ENCODE measurements around the gene ACY1. TPM values are rescaled to one million over a fixed set of nuclear protein-coding genes. Genes with fewer than 3 reads are reported as not detected.

ACY1 gene
- total and polyA plus RNA-seq, 2 of the 13 experiments (the other 11 are each of a cell fraction or from before 2014, with no cell fraction given) = 113 to 162 TPM

DNA sequence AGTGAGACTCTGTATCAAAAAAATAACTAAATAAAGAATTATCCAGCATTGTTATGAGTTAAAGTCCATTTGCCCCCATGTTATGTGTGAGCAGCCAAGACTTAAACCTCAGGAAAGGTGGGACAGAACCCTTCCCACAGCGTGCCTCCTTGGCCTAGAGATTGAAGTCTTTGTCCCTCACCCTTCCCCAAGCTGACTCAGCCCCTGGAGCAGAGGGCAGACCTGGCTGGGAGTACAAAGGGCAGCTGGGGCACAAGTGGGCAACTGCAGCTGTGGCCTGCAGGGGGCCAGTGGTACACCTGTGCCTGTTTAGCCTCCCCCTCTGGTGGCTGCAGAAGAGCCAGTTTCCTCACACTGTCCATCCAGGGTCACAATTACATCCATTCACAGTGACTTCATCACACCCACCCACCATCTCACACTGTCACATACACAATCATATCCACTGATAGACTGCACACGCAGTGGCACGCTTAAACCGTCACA, 940 bp upstream of the ACY1 start (continued):
- TF ChIP-seq ARID2 (CRISPR knock-in tag; IDR thresholded peaks at IDR 0.05; ENCODE audit: borderline replicate concordance) = no peak
- TF ChIP-seq SNRNP70 (IDR thresholded peaks at IDR 0.05; ENCODE audit: low read depth, low read length) = no peak
- TF ChIP-seq, protein P1, sequence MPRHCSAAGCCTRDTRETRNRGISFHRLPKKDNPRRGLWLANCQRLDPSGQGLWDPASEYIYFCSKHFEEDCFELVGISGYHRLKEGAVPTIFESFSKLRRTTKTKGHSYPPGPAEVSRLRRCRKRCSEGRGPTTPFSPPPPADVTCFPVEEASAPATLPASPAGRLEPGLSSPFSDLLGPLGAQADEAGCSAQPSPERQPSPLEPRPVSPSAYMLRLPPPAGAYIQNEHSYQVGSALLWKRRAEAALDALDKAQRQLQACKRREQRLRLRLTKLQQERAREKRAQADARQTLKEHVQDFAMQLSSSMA (CRISPR knock-in tag; IDR thresholded peaks at IDR 0.05) = no peak
- TF ChIP-seq FOXP1 (IDR thresholded peaks at IDR 0.05) = no peak
- 0 out of 2 replicates have a peak, but pooled peaks have one; percentile 38 for TF ChIP-seq FOXP1 (CRISPR knock-in tag; IDR thresholded peaks at IDR 0.05)
- no peak for TF ChIP-seq ZSCAN20 (CRISPR knock-in tag; IDR thresholded peaks at IDR 0.05; ENCODE audit: borderline replicate concordance)
- no peak for TF ChIP-seq ISX (CRISPR knock-in tag; conservative IDR thresholded peaks at IDR 0.05)
- TF ChIP-seq, protein P2, sequence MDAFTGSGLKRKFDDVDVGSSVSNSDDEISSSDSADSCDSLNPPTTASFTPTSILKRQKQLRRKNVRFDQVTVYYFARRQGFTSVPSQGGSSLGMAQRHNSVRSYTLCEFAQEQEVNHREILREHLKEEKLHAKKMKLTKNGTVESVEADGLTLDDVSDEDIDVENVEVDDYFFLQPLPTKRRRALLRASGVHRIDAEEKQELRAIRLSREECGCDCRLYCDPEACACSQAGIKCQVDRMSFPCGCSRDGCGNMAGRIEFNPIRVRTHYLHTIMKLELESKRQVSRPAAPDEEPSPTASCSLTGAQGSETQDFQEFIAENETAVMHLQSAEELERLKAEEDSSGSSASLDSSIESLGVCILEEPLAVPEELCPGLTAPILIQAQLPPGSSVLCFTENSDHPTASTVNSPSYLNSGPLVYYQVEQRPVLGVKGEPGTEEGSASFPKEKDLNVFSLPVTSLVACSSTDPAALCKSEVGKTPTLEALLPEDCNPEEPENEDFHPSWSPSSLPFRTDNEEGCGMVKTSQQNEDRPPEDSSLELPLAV (CRISPR knock-in tag; conservative IDR thresholded peaks at IDR 0.05; ENCODE audit: low read depth) = no peak
- no peak for TF ChIP-seq RBFOX2 (IDR thresholded peaks at IDR 0.05; ENCODE audit: low read depth, low read length)
- no peak; the same call in 1 of the 2 replicates for TF ChIP-seq CREM (IDR thresholded peaks at IDR 0.05)
- TF ChIP-seq CREM (CRISPR knock-in tag; IDR thresholded peaks at IDR 0.05) = no peak
- TF ChIP-seq FOXO1 (CRISPR knock-in tag; IDR thresholded peaks at IDR 0.05) = no peak; the same call in 1 of the 2 replicates
- no peak for TF ChIP-seq NFE2 (CRISPR knock-in tag; IDR thresholded peaks at IDR 0.05)
- no peak for TF ChIP-seq ZNF709 (CRISPR knock-in tag; IDR thresholded peaks at IDR 0.05)
- TF ChIP-seq PHF20 (CRISPR knock-in tag; IDR thresholded peaks at IDR 0.05) = peak; percentile 58
- no peak for TF ChIP-seq JUNB (CRISPR knock-in tag; IDR thresholded peaks at IDR 0.05; ENCODE audit: borderline replicate concordance)
- peak; percentile 55; the same call in 1 of the 2 replicates for TF ChIP-seq BHLHE40 (IDR thresholded peaks at IDR 0.05; ENCODE audit: low read length)
- peak; percentile 98 for TF ChIP-seq HNF4A (CRISPR knock-in tag; IDR thresholded peaks at IDR 0.05)
- TF ChIP-seq ZNF546 (CRISPR knock-in tag; conservative IDR thresholded peaks at IDR 0.05) = no peak
- TF ChIP-seq, protein P3, sequence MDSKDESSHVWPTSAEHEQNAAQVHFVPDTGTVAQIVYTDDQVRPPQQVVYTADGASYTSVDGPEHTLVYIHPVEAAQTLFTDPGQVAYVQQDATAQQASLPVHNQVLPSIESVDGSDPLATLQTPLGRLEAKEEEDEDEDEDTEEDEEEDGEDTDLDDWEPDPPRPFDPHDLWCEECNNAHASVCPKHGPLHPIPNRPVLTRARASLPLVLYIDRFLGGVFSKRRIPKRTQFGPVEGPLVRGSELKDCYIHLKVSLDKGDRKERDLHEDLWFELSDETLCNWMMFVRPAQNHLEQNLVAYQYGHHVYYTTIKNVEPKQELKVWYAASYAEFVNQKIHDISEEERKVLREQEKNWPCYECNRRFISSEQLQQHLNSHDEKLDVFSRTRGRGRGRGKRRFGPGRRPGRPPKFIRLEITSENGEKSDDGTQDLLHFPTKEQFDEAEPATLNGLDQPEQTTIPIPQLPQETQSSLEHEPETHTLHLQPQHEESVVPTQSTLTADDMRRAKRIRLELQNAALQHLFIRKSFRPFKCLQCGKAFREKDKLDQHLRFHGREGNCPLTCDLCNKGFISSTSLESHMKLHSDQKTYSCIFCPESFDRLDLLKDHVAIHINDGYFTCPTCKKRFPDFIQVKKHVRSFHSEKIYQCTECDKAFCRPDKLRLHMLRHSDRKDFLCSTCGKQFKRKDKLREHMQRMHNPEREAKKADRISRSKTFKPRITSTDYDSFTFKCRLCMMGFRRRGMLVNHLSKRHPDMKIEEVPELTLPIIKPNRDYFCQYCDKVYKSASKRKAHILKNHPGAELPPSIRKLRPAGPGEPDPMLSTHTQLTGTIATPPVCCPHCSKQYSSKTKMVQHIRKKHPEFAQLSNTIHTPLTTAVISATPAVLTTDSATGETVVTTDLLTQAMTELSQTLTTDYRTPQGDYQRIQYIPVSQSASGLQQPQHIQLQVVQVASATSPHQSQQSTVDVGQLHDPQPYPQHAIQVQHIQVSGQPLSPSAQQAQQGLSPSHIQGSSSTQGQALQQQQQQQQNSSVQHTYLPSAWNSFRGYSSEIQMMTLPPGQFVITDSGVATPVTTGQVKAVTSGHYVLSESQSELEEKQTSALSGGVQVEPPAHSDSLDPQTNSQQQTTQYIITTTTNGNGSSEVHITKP (CRISPR knock-in tag; IDR thresholded peaks at IDR 0.05; ENCODE audit: low read depth) = peak; percentile 35; the same call in 1 of the 2 replicates
- 0 out of 2 replicates have a peak, but pooled peaks have one; percentile 67 for TF ChIP-seq CBFB (CRISPR knock-in tag; IDR thresholded peaks at IDR 0.05)
- no peak for TF ChIP-seq ZSCAN30 (CRISPR knock-in tag; IDR thresholded peaks at IDR 0.05)
- TF ChIP-seq MED8 (CRISPR knock-in tag; IDR thresholded peaks at IDR 0.05; ENCODE audit: insufficient replicate concordance) = no peak
- TF ChIP-seq POGZ (CRISPR knock-in tag; IDR thresholded peaks at IDR 0.05) = peak; percentile 65

Data from HepG2 (cell line).